ENCODE measurements around the gene AAMDC.
"Not testable (repeated sequence)": the region's sequence is repeated elsewhere in the genome, so short reads cannot be mapped to it uniquely, and the experiment has no call there.

Gene AAMDC

DNA sequence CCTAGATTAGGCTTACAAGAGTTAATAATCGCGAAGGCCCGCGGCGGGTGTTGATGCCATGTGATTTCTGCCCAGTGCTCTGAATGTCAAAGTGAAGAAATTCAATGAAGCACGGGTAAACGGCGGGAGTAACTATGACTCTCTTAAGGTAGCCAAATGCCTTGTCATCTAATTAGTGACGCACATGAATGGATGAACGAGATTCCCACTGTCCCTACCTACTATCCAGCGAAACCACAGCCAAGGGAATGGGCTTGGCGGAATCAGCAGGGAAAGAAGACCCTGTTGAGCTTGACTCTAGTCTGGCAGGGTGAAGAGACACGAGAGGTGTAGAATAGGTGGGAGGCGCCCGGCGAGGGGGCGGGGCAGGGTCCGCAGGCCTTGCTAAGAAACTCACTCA, 65.5 kb downstream of the AAMDC start:
- no peak for DNase-seq

DNA sequence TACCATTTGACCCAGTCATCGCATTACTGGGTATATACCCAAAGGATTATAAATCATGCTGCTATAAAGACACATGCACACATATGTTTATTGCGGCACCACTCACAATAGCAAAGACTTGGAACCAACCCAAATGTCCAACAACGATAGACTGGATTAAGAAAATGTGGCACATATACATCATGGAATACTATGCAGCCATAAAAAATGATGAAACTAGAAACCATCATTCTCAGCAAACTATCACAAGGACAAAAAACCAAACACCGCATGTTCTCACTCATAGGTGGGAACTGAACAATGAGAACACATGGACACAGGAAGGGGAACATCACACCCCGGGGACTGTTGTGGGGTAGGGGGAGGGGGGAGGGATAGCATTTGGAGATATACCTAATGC, 68.1 kb downstream of the AAMDC start:
- DNase-seq, result not testable (repeated sequence)

DNA sequence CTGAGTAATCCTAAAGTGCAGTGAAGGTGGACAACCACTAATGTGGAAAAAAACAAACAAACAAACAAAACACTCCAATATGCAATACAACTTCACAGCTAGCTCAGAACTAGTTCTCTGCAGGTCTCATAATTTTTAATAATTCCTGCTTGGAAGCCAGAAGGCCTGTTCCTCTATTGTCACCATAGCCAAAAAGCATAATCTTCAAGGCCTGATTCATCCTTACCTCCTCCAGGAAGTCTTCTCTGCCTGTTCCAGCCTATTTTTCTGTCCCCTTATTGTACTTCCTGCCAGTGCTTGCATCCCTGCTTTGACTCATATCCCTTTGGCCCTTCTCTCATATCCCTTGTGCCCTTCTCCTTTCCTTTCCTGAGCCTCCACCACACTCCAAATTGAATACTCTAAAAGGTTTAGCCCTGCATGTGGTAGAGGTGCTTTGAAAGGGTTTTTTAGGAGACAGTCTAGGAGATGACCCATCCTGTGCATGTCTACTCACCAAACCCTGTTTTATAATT, 69.2 kb downstream of the AAMDC start:
- not testable (repeated sequence) for DNase-seq

DNA sequence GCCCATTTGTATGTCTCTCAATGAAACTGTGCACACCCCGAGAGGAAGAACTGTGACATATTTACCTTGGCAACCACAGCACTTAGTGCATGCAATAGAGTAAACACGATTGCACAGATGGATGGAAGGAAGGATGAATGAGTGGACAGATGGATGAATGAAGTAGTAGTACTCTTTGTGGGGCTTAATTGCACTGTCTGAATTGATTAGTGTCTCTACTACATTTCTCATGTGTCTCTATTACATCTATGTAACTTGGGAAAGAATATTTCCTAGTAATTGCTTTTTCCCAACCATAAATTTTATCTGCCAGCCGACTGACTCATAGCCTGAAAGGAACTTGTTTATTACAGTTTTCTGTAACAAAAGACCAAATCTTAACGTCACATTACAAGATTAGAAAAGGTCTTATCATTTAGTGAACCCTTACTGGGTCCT, 69.7 kb downstream of the AAMDC start:
- DNase-seq, result not testable (repeated sequence)

DNA sequence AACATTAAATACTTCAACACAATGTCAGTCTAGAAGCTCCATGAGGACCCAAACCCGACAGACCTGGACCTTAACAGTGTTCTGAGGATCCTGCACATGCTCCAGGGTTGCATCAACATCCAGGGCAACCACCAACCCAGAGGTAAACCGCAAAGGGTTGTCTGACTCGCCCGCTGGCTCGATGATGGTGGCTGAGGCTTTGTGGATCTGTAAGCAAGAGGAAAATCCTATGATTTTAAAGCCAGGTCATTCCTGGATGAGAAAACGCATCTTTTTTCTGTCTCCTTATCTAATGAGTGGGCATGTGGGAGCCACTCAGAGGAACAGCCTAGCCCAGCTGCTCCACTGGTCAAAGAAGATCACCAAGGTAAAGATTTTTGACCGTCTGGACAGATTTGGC, 70.3 kb downstream of the AAMDC start:
- not testable (repeated sequence) for DNase-seq

DNA sequence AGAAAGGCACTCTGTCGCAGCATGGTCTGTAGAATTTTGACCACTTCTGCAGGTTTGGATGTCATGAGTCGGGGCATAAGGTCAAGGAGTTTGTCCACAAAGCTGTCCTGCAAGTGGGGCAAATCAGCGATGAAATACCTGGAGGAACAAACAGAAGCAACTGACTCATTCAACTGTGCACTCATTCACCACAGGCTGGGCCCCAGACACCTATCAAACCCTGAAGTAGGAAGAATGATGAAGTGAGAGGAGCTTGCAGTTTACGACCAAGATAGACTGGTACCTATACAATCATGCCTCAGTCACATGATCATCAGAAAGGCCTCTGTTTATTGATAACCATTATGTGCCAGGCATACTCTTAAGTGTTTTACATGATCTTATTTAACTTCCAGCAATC, 70.8 kb downstream of the AAMDC start:
- not testable (repeated sequence) for DNase-seq

DNA sequence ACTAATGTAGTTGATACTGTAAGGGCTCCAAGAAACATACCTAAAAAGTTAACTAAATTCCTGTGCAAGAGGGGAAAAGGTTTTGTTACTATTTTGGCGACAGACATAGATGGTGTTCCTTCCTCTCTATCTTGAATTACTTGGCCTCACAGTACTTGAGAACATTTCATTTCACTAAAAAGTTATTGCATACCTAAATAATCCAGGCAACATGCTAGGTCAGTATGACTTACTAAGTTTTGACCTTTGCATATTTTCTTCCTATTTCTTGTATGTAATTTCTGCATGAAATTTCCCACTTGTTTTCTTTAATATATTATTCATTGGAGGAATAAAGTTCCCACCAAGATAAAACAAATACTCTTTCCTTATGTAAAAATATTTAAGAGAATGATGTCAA, 74.0 kb downstream of the AAMDC start:
- DNase-seq, result not testable (repeated sequence)

DNA sequence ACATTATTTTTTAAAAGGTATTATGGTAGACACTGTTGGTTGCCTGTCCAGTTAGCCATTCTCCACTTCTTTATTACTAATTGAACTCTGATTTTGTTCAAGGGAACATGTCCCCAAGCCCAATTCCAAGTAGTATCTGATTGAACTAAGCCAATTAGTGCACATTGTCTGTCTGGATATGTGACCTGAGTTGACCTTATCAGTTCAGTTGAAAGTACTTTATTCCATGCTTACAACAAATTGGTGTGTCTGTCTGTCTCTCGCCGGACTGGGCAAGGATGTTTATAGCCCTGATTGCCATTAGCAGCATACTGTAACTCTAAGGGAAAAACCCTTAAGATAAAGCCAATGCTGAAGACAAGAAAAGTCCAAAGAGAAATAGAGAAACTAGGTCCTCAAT, 87.9 kb downstream of the AAMDC start:
- no peak for DNase-seq

DNA sequence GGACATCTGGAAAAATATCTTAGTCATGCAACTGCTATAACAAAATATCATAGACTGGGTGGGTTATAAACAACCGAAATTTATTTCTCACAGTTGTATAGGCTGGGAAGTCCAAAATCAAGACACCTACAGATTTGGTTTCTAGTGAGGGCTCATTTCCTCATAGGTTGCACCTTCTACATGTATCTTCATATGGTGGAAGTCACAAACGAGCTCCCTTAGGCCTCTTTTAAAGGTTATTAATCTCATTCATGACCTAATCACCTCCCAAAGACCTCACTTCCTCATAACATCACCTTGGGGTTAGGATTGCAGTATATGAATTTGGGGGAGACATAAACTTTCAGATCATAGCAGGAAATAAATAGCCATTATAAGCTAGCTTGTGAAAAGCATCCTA, 88.3 kb downstream of the AAMDC start:
- no peak for DNase-seq

DNA sequence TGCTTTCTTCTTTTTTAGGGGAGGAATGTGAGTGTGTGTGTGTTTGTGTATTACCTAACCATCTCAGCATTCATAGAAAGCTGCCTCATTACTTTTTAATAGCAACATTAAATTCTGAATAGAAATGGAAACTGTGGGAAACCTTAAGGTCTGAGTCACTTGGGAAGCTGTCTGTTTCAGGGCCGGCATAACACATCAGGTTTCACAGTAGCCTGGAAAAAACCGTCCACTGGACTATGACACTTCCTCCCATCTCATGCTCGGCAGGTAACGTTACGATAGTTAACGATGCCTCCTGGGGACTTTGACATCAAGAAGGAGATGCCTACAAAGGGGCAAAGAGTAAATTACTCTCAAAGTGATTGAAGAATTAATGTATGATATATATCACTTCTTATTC, 89.9 kb downstream of the AAMDC start:
- DNase-seq, result not testable (repeated sequence)

DNA sequence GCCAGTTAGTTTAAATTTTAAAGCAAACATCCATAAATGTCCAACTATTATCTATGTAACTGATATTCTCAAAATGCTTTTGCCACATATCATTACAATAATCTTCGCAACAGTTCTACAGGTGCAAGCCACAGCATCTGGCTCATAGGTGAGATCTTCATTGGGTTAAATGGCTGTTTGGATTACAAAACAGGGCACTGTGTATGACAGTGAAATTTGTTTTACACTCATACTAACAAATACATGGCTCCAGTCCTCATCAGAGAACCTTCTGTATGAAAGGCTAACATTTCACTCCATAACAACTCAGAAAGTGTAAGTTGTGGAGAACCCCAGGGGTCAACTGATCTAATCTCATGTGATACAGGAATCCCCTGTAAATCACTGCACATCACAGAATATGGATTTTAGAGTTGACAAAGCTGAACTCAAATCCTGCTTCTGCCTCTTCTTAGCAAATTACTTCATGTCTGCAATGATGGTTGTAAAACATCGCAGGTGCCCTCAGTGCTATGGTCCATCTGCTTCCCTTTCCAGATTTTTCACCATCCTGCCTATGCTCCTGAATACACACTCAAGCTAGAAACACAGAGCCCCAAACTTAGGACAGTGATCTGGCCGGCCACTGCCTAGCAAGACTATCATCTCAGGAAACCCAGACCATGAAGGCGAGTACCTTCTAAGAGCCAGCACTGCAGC, 92.8 kb downstream of the AAMDC start:
- not testable (repeated sequence) for DNase-seq

DNA sequence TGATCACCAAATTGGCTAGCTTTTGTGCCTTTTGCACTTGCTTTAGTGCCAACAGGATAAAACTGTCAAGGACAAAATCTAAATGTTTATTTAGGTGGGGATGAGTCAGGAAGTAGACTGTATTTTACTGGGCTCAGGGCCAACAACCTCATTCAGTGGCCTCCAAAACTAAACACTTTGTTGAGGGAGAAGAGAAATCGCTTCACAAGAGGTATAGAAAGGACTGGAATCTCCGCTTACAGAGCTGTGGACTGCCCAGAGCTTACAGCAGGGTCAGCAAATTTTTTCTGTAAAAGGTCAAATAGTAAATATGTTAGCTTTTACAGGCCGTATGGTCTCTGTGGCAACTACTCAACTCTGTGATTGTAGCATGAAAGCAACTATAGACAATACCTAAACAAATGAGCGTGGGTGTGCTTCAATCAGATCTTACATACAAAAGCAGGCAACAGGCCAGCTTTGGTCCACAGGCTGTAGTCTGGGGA, 93.4 kb downstream of the AAMDC start:
- DNase-seq, result not testable (repeated sequence)

DNA sequence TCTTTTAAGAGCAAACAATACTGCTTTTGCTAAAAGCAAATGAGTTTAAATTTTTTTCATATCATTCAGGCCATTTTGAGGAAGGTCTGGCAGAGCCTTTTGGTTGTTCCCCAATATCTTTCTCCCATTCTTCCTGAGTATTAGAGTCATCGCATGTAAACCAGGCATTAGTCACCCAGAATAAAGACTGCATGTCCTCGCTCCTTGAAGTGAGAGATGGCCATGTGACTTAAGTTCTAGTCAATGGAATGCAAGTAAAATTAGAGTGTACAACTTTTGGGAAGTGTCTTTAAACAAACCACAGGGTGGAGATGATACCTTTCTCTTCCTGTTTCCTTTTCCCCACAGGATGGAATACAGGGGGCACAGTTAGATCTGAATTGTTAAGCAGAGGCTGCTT, 96.8 kb downstream of the AAMDC start:
- DNase-seq, result not testable (repeated sequence)
